Measurements from ENCODE around the gene RIT1. TPM values are rescaled to one million over a fixed set of nuclear protein-coding genes. Genes with fewer than 3 reads are reported as not detected.
"Not testable (repeated sequence)": the region's sequence is repeated elsewhere in the genome, so short reads cannot be mapped to it uniquely, and the experiment has no call there.

Gene RIT1
- polyA plus RNA-seq, 6 donors from 2014 or later, result 5.2 to 30.0 (median 20.9) TPM

- DNase-seq (no peak), ATAC-seq (ENCODE audit: low read depth in 2 of 2) (no peak)
- no peak overlapping the region for H3K4me3 Mint-ChIP-seq
- H3K4me1 Mint-ChIP-seq, result no peaks in the 10 kb centered on the region
- no peaks in the 10 kb centered on the region for H3K27me3 Mint-ChIP-seq
- peaks cover 12 to 21% of the 10 kb centered on the region in 2 donors for H3K36me3 Mint-ChIP-seq
- no peaks in the 10 kb centered on the region for H3K9me3 Mint-ChIP-seq
- no peak overlapping the region for H3K27ac Mint-ChIP-seq
These were observed 13.4 kb downstream of the RIT1 start for GRCh38 chr1:155897746-155898145.

DNA sequence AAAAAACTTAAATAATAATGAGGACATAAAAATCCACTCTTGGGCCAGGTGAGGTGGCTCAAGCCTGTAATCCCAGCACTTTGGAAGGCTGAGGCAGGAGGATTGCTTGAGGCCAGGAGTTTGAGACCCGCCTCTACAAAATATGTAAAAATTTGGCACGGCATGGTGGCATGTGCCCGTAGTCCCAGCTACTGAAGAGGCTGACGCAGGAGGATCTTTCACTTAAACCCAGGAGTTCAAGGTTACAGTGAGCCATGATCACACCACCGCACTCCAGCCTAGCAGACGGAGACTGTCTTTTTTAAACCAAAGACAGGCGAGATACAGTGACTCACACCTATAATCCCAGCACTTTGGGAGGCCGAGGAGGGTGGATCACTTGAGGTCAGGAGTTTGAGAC is 14.7 kb downstream of the RIT1 start:
- Mint-ChIP-seq H3K36me3 (peaks cover 12 to 21% of the 10 kb centered on the region in 2 donors), H3K27ac (peak overlapping the region in 2 of 6 donors; percentile 43 to 56)
- ATAC-seq (ENCODE audit: low read depth in 2 of 2); H3K9me3 Mint-ChIP-seq; H3K27me3 Mint-ChIP-seq; H3K4me3 Mint-ChIP-seq; DNase-seq; H3K4me1 Mint-ChIP-seq: not testable (repeated sequence)

DNA sequence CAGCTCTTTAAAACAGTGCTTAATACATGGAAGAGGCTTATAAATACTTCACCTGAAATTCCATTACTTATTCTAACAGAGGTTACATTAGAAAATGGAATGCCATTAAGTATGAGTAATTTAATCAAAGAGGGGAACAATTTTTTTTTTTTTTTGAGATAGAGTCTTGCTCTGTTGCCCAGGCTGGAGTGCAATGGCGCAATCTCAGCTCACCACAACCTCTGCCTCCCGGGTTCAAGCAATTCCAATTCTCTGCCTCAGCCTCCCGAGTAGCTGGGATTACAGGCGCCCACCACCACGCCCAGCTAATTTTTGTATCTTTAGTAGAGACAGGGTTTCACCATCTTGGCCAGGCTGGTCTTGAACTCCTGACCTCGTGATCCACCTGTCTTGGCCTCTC is 15.5 kb downstream of the RIT1 start:
- not testable (repeated sequence) for H3K4me3 Mint-ChIP-seq; H3K4me1 Mint-ChIP-seq; H3K27me3 Mint-ChIP-seq; H3K9me3 Mint-ChIP-seq; DNase-seq; H3K27ac Mint-ChIP-seq; ATAC-seq (ENCODE audit: low read depth in 2 of 2)
- H3K36me3 Mint-ChIP-seq, result peaks cover 11 to 21% of the 10 kb centered on the region in 2 donors

DNA sequence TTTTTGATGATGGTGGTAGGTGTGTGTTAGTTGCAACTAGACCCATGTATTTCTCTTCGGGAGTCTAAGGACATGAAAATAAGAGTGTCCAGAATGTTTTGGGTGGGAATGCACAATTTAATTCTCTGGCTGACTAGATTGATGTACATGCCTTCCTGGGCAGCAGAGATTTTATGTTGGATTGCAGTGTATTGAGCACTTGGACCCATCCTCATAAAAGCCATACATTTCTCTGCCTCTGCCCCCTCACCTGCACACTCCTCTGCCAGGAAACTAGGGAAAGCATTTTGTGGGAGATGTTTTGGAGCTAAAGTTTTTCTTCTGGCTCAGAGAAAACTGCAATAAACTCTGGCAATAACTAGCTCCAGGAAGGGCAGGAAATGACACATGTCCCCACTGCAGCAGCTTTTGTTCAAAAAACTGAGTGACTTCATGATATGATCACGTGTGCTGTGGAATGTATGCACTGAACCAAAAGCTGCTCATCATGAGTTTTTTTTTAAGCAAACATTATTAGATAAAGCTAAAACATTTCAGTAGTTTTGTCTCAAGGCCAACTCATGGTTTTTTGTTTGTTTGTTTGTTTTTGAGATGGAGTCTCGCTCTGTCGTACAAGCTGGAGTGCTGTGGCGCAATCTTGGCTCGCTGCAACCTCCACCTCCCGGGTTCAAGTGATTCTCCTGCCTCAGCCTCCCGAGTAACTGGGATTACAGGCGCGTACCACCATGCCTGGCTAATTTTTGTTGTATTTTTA is 17.6 kb downstream of the RIT1 start:
- no peak for ATAC-seq (ENCODE audit: low read depth in 2 of 2)
- DNase-seq, result no peak
- peaks cover 0 to 6% of the 10 kb centered on the region in 2 donors for H3K36me3 Mint-ChIP-seq
- no peaks in the 10 kb centered on the region for H3K9me3 Mint-ChIP-seq
- peak overlapping the region in 1 of 6 donors; percentile 2 for H3K27ac Mint-ChIP-seq
- no peaks in the 10 kb centered on the region for H3K27me3 Mint-ChIP-seq
- no peak overlapping the region for H3K4me3 Mint-ChIP-seq
- H3K4me1 Mint-ChIP-seq, result no peaks in the 10 kb centered on the region

DNA sequence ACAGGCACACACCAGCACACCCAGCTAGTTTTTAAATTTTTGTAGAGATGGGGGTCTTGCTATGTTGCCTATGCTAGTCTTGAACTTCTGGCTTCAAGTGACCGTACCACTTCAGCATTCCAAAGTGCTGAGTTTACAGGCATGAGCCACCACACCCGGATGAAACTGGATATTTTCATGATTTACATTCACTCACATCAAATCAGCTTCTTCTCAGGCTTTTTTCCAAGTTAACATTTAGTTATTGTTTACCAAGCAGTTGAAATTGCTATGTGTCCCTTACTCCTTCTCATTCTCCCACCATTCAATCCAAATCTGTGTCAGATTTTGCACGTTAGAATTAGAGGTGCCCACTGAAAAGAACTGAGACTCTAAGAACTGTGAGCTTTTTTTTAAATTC is 18.4 kb downstream of the RIT1 start:
- Mint-ChIP-seq H3K36me3 (peaks cover 0 to 4% of the 10 kb centered on the region in 2 donors), H3K27ac (peak overlapping the region in 1 of 6 donors; percentile 2), H3K9me3 (no peaks in the 10 kb centered on the region), H3K4me3 (no peak overlapping the region), H3K27me3 (no peaks in the 10 kb centered on the region), H3K4me1 (no peaks in the 10 kb centered on the region)
- DNase-seq (no peak), ATAC-seq (ENCODE audit: low read depth in 2 of 2) (no peak)

DNA sequence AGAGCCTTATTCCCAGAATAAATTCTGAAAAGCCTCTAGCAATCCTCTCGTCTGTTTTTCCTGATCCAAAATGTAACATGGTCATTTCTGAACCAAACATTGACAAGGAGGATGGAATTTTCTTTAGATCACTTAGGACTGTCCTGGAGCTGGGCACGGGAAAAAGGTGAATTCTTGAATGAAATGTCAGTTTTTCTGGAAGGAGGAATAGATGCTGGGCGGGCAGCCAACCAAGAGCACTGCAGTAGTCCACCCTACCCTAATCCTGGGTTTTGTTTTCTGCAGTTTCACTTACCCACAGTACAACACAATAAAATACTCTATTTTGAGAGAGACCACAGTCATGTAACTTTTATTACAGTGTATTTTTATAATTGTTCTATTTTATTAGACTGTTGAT is 20.9 kb downstream of the RIT1 start:
- Mint-ChIP-seq H3K4me3 (no peak overlapping the region), H3K27ac (no peak overlapping the region), H3K36me3 (no peaks in the 10 kb centered on the region), H3K27me3 (no peaks in the 10 kb centered on the region), H3K4me1 (no peaks in the 10 kb centered on the region), H3K9me3 (no peaks in the 10 kb centered on the region)
- DNase-seq (no peak), ATAC-seq (ENCODE audit: low read depth in 2 of 2) (no peak)

- Mint-ChIP-seq H3K27me3 (no peaks in the 10 kb centered on the region), H3K27ac (no peak overlapping the region), H3K9me3 (no peaks in the 10 kb centered on the region), H3K4me1 (no peaks in the 10 kb centered on the region), H3K36me3 (no peaks in the 10 kb centered on the region), H3K4me3 (no peak overlapping the region)
- DNase-seq (no peak), ATAC-seq (ENCODE audit: low read depth in 2 of 2) (no peak)
These were observed 21.6 kb downstream of the RIT1 start for GRCh38 chr1:155889566-155889965.

- ATAC-seq (ENCODE audit: low read depth in 2 of 2) (no peak), DNase-seq (no peak)
- Mint-ChIP-seq H3K4me1 (peaks cover 0 to 6% (median 0%) of the 10 kb centered on the region in 3 donors), H3K4me3 (no peak overlapping the region), H3K27me3 (no peaks in the 10 kb centered on the region), H3K27ac (no peak overlapping the region), H3K36me3 (no peaks in the 10 kb centered on the region), H3K9me3 (no peaks in the 10 kb centered on the region)
These were observed 22.7 kb downstream of the RIT1 start for GRCh38 chr1:155888481-155888880.

GRCh38 chr1:155884982-155885381 is 26.2 kb downstream of the RIT1 start:
- Mint-ChIP-seq H3K4me3 (no peak overlapping the region), H3K4me1 (peaks cover 6 to 21% (median 8%) of the 10 kb centered on the region in 3 donors), H3K9me3 (no peaks in the 10 kb centered on the region), H3K36me3 (no peaks in the 10 kb centered on the region), H3K27ac (no peak overlapping the region), H3K27me3 (no peaks in the 10 kb centered on the region)
- ATAC-seq (ENCODE audit: low read depth in 2 of 2) (no peak), DNase-seq (no peak)

- ATAC-seq (ENCODE audit: low read depth in 2 of 2) (no peak), DNase-seq (no peak)
- Mint-ChIP-seq H3K27ac (peak overlapping the region in 2 of 6 donors; percentile 58 to 82), H3K4me1 (peaks cover 6 to 21% (median 8%) of the 10 kb centered on the region in 3 donors), H3K4me3 (peak overlapping the region in 1 of 8 donors; percentile 24), H3K9me3 (no peaks in the 10 kb centered on the region), H3K36me3 (no peaks in the 10 kb centered on the region), H3K27me3 (no peaks in the 10 kb centered on the region)
These were observed 26.9 kb downstream of the RIT1 start for GRCh38 chr1:155884031-155884960.

- Mint-ChIP-seq H3K4me1 (peaks cover 6 to 21% (median 8%) of the 10 kb centered on the region in 3 donors), H3K9me3 (no peaks in the 10 kb centered on the region), H3K27me3 (no peaks in the 10 kb centered on the region), H3K36me3 (no peaks in the 10 kb centered on the region), H3K27ac (peak overlapping the region in 3 of 6 donors; percentile 21 to 79 (median 70)), H3K4me3 (no peak overlapping the region)
- DNase-seq, result no peak
- ATAC-seq (ENCODE audit: low read depth in 2 of 2), result no peak
These were observed 28.4 kb downstream of the RIT1 start for GRCh38 chr1:155882766-155883165.

DNA sequence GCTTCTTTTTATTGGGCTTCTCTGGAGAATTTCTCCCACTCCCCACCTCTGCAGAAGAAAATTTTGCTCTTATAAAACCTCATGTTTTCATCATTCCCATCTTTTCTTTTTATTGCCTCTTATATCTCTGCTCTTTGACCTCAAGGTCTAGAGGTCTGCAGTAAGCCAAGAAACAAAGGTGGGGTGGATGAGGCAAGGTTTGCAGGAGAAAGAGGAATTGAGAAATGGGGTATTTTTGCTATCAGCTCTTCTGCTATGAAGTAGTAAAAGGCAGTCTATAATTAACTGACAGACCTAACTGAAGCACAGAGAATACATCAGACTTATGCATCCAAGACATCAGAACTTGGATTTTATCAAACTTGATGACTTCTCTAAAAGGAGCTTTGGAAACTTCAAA is 28.9 kb downstream of the RIT1 start:
- Mint-ChIP-seq H3K9me3 (no peaks in the 10 kb centered on the region), H3K4me1 (peaks cover 6 to 21% (median 8%) of the 10 kb centered on the region in 3 donors), H3K4me3 (peak overlapping the region in 1 of 8 donors; percentile 49), H3K36me3 (no peaks in the 10 kb centered on the region), H3K27me3 (no peaks in the 10 kb centered on the region), H3K27ac (peak overlapping the region in 3 of 6 donors; percentile 11 to 79 (median 70))
- ATAC-seq (ENCODE audit: low read depth in 2 of 2), result peak; percentile 84 to 98
- peak; percentile 9 for DNase-seq

DNA sequence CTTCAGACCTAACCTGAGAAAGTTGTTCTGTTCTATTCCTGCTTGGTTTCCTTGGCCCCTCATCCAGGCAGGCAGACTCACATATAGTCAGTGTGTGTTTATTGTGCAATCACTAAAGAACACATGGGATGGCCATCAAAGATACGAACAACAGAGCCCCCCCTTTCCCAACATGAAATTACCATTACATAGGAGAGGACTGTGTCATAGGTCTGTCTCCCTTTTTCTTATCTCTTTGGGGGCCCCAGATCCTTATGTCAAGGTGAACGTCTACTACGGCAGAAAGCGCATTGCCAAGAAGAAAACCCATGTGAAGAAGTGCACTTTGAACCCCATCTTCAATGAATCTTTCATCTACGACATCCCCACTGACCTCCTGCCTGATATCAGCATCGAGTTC is 30.2 kb downstream of the RIT1 start:
- H3K27ac Mint-ChIP-seq, result no peak overlapping the region
- ATAC-seq (ENCODE audit: low read depth in 2 of 2) (no peak), DNase-seq (no peak)
- no peak overlapping the region for H3K4me3 Mint-ChIP-seq
- no peaks in the 10 kb centered on the region for H3K27me3 Mint-ChIP-seq
- H3K36me3 Mint-ChIP-seq, result no peaks in the 10 kb centered on the region
- peaks cover 6 to 21% (median 8%) of the 10 kb centered on the region in 3 donors for H3K4me1 Mint-ChIP-seq
- no peaks in the 10 kb centered on the region for H3K9me3 Mint-ChIP-seq

GRCh38 chr1:155880251-155880650 is 30.9 kb downstream of the RIT1 start:
- H3K27ac Mint-ChIP-seq, result no peak overlapping the region
- H3K4me1 Mint-ChIP-seq, result peaks cover 6 to 21% (median 8%) of the 10 kb centered on the region in 3 donors
- H3K36me3 Mint-ChIP-seq, result no peaks in the 10 kb centered on the region
- DNase-seq (no peak), ATAC-seq (ENCODE audit: low read depth in 2 of 2) (no peak)
- no peak overlapping the region for H3K4me3 Mint-ChIP-seq
- no peaks in the 10 kb centered on the region for H3K27me3 Mint-ChIP-seq
- no peaks in the 10 kb centered on the region for H3K9me3 Mint-ChIP-seq
